Calu3 (cell line): ENCODE measurements around the gene CLK1. TPM values are rescaled to one million over a fixed set of nuclear protein-coding genes. Genes with fewer than 3 reads are reported as not detected.

ENCODE experiments used
- BruUV-seq: library from RNA; stranded (reverse); fragments of 400-500 nt; replicated peaks from 2 replicates; lab custom pipeline; 2021; lab: Mats Ljungman, UMichigan
- CTCF ChIA-PET: fragments of 300-600 bp; sonication (Branson Sonifier 250); formaldehyde crosslinking; loops from one replicate; lab custom pipeline; 2022; ENCODE audit warnings: antibody characterized with exemption; lab: Charles Lee
- DNase-seq: peaks from one replicate; pipeline ENCODE4 v3.0.0; 2022
- H3K27ac Mint-ChIP-seq: one replicate; pipeline ENCODE4 v1.8.0; 2022; ENCODE audit warnings: mixed read lengths; ENCODE audit not compliant: unreplicated experiment
- H3K27me3 Mint-ChIP-seq: one replicate; pipeline ENCODE4 v1.8.0; 2022; ENCODE audit warnings: mixed read lengths; ENCODE audit not compliant: unreplicated experiment
- H3K36me3 Mint-ChIP-seq: one replicate; pipeline ENCODE4 v1.8.0; 2022; ENCODE audit warnings: mild to moderate bottlenecking, moderate library complexity, mixed read lengths; ENCODE audit not compliant: insufficient read depth, unreplicated experiment
- H3K4me1 Mint-ChIP-seq: one replicate; pipeline ENCODE4 v1.8.0; 2022; ENCODE audit warnings: mild to moderate bottlenecking, low read depth, mixed read lengths; ENCODE audit not compliant: unreplicated experiment
- H3K4me3 Mint-ChIP-seq: one replicate; pipeline ENCODE4 v1.8.0; 2022; ENCODE audit warnings: mild to moderate bottlenecking, low read depth, moderate library complexity, mixed read lengths; ENCODE audit not compliant: unreplicated experiment
- H3K9me3 Mint-ChIP-seq: one replicate; pipeline ENCODE4 v1.8.0; 2022; ENCODE audit warnings: low read depth, mixed read lengths; ENCODE audit not compliant: unreplicated experiment
- intact Hi-C: fragments of 100-400 bp; cut with micrococcal nuclease; formaldehyde crosslinking; loops from one replicate; pipeline ENCODE4 v1.10.0; 2022; ENCODE audit not compliant: unreplicated experiment
- total RNA-seq: library from RNA; stranded (reverse); gene quantifications from 2 replicates; pipeline ENCODE4 v1.2.3, GENCODE V29; 2022
- TF ChIP-seq, protein P1 (sequence below): fragments of 200-600 bp; IDR thresholded peaks from one replicate; pipeline ENCODE4 v1.8.0; 2022; ENCODE audit warnings: antibody characterized with exemption; ENCODE audit not compliant: unreplicated experiment

CLK1 gene
- total RNA-seq, 1 experiment from 2014 or later: 83.5 TPM

DNA sequence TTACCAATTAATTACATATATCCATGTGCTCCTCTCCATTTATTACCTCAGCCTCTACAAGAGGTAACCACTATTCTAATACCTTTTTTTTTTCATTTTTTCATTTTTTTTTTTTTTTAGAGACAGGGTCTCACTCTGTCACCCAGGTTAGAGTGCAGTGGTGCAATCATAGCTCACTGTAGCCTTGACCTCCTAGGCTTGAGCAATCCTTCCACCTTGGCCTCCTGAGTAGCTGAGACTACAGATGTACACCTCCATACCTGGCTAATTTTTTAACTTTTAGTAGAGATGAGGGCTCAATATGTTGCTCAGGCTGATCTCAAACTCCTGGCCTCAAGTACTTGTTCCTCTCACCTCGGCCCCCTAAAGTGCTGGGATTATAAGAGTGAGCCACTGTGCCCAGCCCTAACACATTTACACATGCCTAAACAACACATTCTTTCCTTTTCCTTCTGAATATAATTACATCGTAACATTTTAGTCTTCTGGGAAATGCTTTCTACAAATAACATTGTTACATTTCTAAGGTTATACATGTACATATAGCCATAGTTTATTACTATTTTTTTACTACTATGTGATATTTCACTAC, 13.9 kb upstream of the CLK1 start:
- BruUV-seq: no TSS peak
- no peaks in the 10 kb centered on the region for H3K4me1 Mint-ChIP-seq
- peaks cover 28% of the 10 kb centered on the region for H3K36me3 Mint-ChIP-seq
- CTCF ChIA-PET: interaction anchor here (0.7 kb wide), 2 partner anchors 167 to 304 kb away, joined by 3 to 5 read pairs; no protein-coding TSS in a partner anchor
- H3K4me3 Mint-ChIP-seq: no peak overlapping the region
- no peak for DNase-seq
- H3K27me3 Mint-ChIP-seq: no peaks in the 10 kb centered on the region
- H3K27ac Mint-ChIP-seq: no peak overlapping the region
- TF ChIP-seq, protein P1, sequence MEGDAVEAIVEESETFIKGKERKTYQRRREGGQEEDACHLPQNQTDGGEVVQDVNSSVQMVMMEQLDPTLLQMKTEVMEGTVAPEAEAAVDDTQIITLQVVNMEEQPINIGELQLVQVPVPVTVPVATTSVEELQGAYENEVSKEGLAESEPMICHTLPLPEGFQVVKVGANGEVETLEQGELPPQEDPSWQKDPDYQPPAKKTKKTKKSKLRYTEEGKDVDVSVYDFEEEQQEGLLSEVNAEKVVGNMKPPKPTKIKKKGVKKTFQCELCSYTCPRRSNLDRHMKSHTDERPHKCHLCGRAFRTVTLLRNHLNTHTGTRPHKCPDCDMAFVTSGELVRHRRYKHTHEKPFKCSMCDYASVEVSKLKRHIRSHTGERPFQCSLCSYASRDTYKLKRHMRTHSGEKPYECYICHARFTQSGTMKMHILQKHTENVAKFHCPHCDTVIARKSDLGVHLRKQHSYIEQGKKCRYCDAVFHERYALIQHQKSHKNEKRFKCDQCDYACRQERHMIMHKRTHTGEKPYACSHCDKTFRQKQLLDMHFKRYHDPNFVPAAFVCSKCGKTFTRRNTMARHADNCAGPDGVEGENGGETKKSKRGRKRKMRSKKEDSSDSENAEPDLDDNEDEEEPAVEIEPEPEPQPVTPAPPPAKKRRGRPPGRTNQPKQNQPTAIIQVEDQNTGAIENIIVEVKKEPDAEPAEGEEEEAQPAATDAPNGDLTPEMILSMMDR: no peak
- H3K9me3 Mint-ChIP-seq: no peaks in the 10 kb centered on the region
- intact Hi-C loops: no loop called here

DNA sequence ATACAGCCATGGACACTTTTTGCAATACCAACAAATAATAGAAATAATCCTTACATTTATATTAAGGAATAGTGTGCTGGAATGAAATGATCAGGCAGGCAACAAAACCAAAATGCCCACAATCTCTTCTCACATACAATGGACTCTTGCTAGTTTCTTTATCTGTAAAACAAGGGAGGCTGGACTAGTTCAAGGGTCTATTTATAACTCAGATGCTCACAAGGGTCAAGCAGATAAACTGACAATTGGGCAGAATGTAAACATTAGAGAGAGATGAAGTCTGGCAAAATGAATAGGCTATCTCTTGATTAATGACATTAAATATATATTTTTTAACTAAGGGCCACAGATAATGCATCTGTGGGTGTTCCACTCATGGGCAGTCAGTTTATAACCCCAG, 13.0 kb upstream of the CLK1 start:
- CTCF ChIA-PET: interaction anchor here (0.7 kb wide), 1 partner anchor 305 kb away, joined by 5 read pairs; no protein-coding TSS in a partner anchor
- BruUV-seq: no TSS peak
- intact Hi-C loops: no loop called here
- peaks cover 21% of the 10 kb centered on the region for H3K36me3 Mint-ChIP-seq
- no peaks in the 10 kb centered on the region for H3K27me3 Mint-ChIP-seq
- no peaks in the 10 kb centered on the region for H3K4me1 Mint-ChIP-seq
- H3K9me3 Mint-ChIP-seq: no peaks in the 10 kb centered on the region
- H3K4me3 Mint-ChIP-seq: no peak overlapping the region
- TF ChIP-seq, protein P1: no peak
- DNase-seq: no peak
- H3K27ac Mint-ChIP-seq: no peak overlapping the region

DNA sequence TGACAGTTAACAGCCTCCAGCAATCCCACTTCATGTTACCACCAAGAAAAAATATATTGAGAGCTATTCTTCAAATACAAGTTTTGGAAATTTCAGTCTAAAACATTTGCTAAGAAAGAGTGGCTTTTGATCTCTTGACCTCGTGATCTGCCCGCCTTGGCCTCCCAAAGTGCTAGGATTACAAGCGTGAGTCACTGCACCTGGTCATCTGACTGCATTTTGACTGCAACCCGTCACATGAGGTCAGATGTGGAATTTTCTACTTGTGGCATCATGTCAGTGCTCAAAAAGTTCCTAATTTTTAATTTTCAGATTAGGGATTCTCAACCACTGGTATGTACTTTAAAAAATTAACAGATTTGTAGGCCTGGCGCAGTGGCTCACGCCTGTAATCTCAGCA, 9.1 kb upstream of the CLK1 start:
- H3K4me1 Mint-ChIP-seq: no peaks in the 10 kb centered on the region
- intact Hi-C loops: no loop called here
- no peaks in the 10 kb centered on the region for H3K27me3 Mint-ChIP-seq
- peaks cover 26% of the 10 kb centered on the region for H3K36me3 Mint-ChIP-seq
- H3K27ac Mint-ChIP-seq: no peak overlapping the region
- DNase-seq: no peak
- TF ChIP-seq, protein P1: no peak
- no peaks in the 10 kb centered on the region for H3K9me3 Mint-ChIP-seq
- CTCF ChIA-PET: no interaction called here
- H3K4me3 Mint-ChIP-seq: no peak overlapping the region
- BruUV-seq: no TSS peak

GRCh38 chr2:200871151-200871550, 6.7 kb upstream of the CLK1 start:
- CTCF ChIA-PET: no interaction called here
- BruUV-seq: no TSS peak

More at GRCh38 chr2:200871151-200871550, 6.7 kb upstream of the CLK1 start:
- H3K36me3 Mint-ChIP-seq: peaks cover 27% of the 10 kb centered on the region
- no peak overlapping the region for H3K27ac Mint-ChIP-seq
- no peak for DNase-seq
- H3K27me3 Mint-ChIP-seq: no peaks in the 10 kb centered on the region
- no peaks in the 10 kb centered on the region for H3K4me1 Mint-ChIP-seq
- no peak overlapping the region for H3K4me3 Mint-ChIP-seq
- H3K9me3 Mint-ChIP-seq: no peaks in the 10 kb centered on the region
- intact Hi-C loops: no loop called here
- TF ChIP-seq, protein P1: no peak
